Esophagus (tissue), 2 donors: ENCODE data around the gene KIF3A. TPM values are rescaled to one million over a fixed set of nuclear protein-coding genes. Genes with fewer than 3 reads are reported as not detected.

Experiments
- H3K27ac ChIP-seq, 2 donors: one replicate each; pipeline ENCODE4 v1.5.1; 2013; ENCODE audit warnings: low read depth in 2 of 2, mild to moderate bottlenecking in 2 of 2, inconsistent platforms in 1 of 2, low read length in 1 of 2, moderate library complexity in 1 of 2
- H3K27me3 ChIP-seq, 2 donors: one replicate each; pipeline ENCODE4 v1.6.1; 2013; ENCODE audit warnings: low read length in 2 of 2, control low read depth in 1 of 2, mild to moderate bottlenecking in 1 of 2; ENCODE audit not compliant: insufficient read depth in 2 of 2, control insufficient read depth in 1 of 2
- H3K36me3 ChIP-seq, 2 donors: one replicate each; pipeline ENCODE4 v1.6.1; 2013; ENCODE audit warnings: low read length in 1 of 2; ENCODE audit not compliant: control insufficient read depth in 2 of 2, insufficient read depth in 2 of 2
- H3K4me1 ChIP-seq, 2 donors: one replicate each; pipeline ENCODE4 v1.6.1; 2013; ENCODE audit warnings: low read length in 1 of 2; ENCODE audit not compliant: control insufficient read depth in 2 of 2, insufficient read depth in 2 of 2
- H3K4me3 ChIP-seq, 2 donors: one replicate each; pipeline ENCODE4 v1.5.1; 2013; ENCODE audit warnings: low read length in 2 of 2, mild to moderate bottlenecking in 2 of 2, low read depth in 1 of 2, moderate library complexity in 1 of 2
- H3K9me3 ChIP-seq, 2 donors: one replicate each; pipeline ENCODE4 v1.6.1; 2013; ENCODE audit warnings: mild to moderate bottlenecking in 2 of 2, low read depth in 1 of 2, low read length in 1 of 2, moderate library complexity in 1 of 2; ENCODE audit not compliant: control insufficient read depth in 2 of 2, insufficient read depth in 1 of 2
- WGBS, 2 donors: extraction: QIAGEN DNeasy Blood & Tissue Kit; methylation state at CpG; one replicate each; pipeline ENCODE4 v1.1.7; 2013; 5-methylcytosine and 5-hydroxymethylcytosine counted together
- polyA plus RNA-seq, 2 donors: library from polyadenylated mRNA; stranded (reverse); fragments of 200-250 nt; gene quantifications; one replicate each; pipeline ENCODE4 v1.2.3, GENCODE V29; 2013
- donor health status: healthy with polysubstance abuse.
- donor health status: Bipolar disorder and iron deficiency.

KIF3A gene
- polyA plus RNA-seq, 2 donors, result 2.0 to 2.4 TPM

DNA sequence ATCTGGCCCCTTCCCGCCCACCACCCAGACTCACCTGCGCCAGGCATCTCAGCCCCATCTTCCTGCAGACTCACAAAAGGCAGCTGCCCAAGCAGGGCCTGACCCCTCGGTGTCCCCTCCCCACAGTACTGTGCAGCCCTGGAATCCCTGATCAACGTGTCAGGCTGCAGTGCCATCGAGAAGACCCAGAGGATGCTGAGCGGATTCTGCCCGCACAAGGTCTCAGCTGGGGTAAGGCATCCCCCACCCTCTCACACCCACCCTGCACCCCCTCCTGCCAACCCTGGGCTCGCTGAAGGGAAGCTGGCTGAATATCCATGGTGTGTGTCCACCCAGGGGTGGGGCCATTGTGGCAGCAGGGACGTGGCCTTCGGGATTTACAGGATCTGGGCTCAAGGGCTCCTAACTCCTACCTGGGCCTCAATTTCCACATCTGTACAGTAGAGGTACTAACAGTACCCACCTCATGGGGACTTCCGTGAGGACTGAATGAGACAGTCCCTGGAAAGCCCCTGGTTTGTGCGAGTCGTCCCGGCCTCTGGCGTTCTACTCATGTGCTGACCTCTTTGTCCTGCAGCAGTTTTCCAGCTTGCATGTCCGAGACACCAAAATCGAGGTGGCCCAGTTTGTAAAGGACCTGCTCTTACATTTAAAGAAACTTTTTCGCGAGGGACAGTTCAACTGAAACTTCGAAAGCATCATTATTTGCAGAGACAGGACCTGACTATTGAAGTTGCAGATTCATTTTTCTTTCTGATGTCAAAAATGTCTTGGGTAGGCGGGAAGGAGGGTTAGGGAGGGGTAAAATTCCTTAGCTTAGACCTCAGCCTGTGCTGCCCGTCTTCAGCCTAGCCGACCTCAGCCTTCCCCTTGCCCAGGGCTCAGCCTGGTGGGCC is 77.5 kb downstream of the KIF3A start:
- WGBS, 2 donors, result 88 to 89% methylated on average over 23 of the region's 23 CpGs
- H3K4me3 ChIP-seq, result no peak overlapping the region
- no peak overlapping the region for H3K27ac ChIP-seq
- peaks cover 5 to 8% of the 10 kb centered on the region in 2 donors for H3K4me1 ChIP-seq
- no peaks in the 10 kb centered on the region for H3K36me3 ChIP-seq
- H3K9me3 ChIP-seq, result no peaks in the 10 kb centered on the region
- H3K27me3 ChIP-seq, result peaks cover 0 to 4% of the 10 kb centered on the region in 2 donors

DNA sequence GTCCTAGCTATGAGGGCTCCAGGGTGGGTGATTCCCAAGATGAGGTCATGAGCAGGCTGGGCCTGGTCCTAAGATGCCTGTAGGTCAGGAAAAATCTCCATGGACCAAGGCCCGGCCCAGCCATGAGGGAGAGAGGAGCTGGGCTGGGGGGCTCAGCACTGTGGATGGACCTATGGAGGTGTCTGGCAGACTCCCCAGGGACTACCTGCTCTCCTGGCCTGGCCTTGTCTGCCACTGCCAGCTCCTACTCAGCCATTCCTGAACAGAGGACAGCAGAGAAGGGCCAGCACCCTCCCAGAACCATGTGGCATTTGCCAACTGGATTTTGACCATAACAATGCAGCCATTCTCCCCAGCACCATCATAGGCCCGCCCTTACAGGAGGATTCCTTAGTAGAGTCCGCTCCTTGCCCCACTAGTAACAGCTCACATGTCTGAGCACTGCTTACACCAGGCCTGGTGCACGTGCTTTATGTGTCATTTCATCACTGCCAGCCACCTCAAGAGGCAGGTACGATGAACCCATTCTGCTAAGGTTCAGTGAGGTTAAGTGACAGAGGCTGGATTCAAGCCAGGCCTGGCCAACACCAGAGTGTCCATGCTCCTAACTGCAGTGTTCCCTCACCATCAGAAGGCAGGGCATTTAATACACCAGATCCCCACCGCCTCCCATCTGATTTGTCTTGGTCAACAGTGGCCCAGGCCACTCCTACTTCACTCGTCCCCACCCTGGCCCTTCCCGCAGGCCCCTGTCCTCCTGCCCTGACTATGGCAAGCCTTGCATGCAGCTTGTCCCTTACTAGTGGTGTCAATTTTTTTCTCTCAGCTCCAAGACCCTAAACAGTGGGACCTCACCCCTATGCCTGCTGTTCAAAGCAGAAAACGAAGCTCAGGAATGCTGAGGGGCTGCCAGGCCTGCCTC is 78.7 kb downstream of the KIF3A start:
- Histone ChIP-seq H3K4me1 (peaks cover 5 to 8% of the 10 kb centered on the region in 2 donors), H3K4me3 (no peak overlapping the region), H3K36me3 (no peaks in the 10 kb centered on the region), H3K9me3 (no peaks in the 10 kb centered on the region), H3K27me3 (peaks cover 0 to 4% of the 10 kb centered on the region in 2 donors), H3K27ac (no peak overlapping the region)
- 88 to 91% methylated on average over 9 of the region's 9 CpGs for WGBS, 2 donors

DNA sequence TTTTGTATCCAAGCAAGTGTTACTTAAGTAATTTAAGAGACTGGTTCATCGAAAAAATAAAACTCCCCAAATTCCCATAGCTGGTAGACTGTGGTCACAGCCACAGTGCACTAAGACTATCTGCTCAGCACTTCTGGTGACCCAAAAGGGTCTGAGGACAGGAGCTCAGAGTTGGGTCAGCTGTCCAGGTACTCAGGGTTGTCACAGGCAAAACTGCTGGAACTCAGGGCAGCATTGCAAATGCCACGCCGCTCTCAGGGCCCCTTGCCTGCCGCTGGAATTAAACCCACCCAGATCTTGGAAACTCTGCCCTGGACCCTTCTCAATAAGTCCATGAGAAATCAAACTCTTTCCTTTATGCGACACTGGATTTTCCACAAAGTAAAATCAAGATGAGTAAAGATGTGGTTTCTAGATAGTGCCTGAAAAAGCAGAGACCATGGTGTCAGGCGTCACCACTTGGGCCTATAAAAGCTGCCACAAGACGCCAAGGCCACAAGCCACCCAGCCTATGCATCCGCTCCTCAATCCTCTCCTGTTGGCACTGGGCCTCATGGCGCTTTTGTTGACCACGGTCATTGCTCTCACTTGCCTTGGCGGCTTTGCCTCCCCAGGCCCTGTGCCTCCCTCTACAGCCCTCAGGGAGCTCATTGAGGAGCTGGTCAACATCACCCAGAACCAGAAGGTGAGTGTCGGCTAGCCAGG is 79.5 kb downstream of the KIF3A start, which contains the start of gene IL13:
TSS of gene IL13 (plus strand) at position 498 of the 705 bp plus-strand sequence. CDS start at position 512, 14 bp downstream.
- Histone ChIP-seq H3K27me3 (peaks cover 0 to 4% of the 10 kb centered on the region in 2 donors), H3K36me3 (no peaks in the 10 kb centered on the region), H3K9me3 (no peaks in the 10 kb centered on the region), H3K4me3 (no peak within 1 kb of the TSS), H3K27ac (no peak within 1 kb of the TSS), H3K4me1 (peaks cover 5 to 8% of the 10 kb centered on the region in 2 donors)
- 93 to 95% methylated on average over 12 of the region's 12 CpGs for WGBS, 2 donors

DNA sequence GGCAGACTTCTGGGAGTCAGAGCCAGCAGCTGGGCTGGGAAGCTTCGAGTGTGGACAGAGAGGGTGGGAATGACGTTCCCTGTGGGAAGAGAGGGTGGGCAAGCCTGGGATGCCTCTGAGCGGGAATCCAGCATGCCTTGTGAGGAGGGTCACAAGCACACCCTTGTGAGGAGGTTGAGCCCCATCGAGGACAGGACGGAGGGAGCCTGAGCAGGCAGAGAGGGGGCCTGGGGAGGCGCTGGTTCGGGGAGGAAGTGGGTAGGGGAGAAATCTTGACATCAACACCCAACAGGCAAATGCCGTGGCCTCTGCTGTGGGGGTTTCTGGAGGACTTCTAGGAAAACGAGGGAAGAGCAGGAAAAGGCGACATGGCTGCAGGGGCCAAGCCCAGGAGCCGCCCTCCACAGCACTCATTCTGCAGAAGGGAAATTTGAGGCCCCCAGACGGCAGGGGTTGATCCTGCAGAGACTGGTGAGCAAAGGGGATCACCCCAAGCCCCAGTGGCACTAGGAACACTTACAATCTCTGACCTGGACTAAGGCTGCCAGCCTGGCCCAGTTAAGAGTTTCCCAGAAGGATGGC is 80.5 kb downstream of the KIF3A start:
- Histone ChIP-seq H3K27me3 (peaks cover 0 to 4% of the 10 kb centered on the region in 2 donors), H3K4me3 (no peak overlapping the region), H3K36me3 (no peaks in the 10 kb centered on the region), H3K4me1 (peaks cover 5 to 8% of the 10 kb centered on the region in 2 donors), H3K27ac (no peak overlapping the region), H3K9me3 (no peaks in the 10 kb centered on the region)
- 63 to 71% methylated on average over 12 of the region's 12 CpGs for WGBS, 2 donors

DNA sequence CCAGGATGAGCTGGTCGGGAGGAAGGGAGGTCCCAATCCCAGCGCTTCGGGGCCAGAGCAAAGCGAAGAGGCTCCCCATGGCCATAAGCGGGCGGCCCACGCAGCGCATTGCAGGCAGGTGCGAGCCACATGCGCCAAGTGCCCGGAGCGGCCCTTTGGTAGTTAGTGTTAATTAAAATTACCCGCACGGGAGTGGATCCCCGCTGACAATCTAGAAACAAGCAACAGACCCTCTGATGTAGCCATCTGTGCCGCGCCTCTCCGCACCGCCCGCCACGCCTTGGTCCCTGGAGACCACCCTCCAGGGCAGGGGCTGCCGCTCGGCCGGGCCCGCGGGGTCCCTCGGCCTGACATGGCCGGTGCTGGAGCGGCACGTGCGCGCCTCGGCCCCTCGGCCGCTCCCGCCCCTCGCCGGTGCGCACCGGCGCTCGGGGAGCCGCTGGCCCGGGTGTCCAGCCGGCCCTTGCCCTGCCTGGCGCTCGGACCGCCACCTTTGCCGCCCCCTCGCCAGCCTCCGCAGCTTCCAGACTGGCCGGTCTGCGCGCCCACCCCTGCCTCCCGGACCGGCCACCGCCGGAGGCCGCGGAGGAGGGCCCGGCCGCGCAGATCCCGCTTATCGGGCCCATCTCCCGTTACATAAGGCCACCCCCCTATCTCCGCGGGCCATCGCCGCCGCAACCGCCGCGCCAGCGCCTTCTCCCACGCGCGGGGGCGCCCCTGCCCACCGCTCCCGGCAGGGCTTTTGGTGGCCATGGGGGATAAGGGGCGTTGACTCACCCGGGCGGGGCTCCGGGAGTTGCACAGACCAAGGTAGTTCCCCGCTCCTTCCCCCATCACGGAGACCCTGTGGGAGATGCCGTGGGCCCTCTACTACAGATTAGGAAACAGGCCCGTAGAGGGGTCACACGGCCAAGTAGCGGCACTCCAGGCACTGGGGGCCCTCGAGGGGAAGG is 81.2 kb downstream of the KIF3A start:
- H3K9me3 ChIP-seq, result no peaks in the 10 kb centered on the region
- H3K27ac ChIP-seq, result no peak overlapping the region
- H3K4me3 ChIP-seq, result peak overlapping the region; percentile 35 to 37
- H3K36me3 ChIP-seq, result no peaks in the 10 kb centered on the region
- H3K4me1 ChIP-seq, result peaks cover 5 to 8% of the 10 kb centered on the region in 2 donors
- 5 to 6% methylated on average over 72 to 92 of the region's 92 CpGs for WGBS, 2 donors
- peaks cover 0 to 4% of the 10 kb centered on the region in 2 donors for H3K27me3 ChIP-seq

DNA sequence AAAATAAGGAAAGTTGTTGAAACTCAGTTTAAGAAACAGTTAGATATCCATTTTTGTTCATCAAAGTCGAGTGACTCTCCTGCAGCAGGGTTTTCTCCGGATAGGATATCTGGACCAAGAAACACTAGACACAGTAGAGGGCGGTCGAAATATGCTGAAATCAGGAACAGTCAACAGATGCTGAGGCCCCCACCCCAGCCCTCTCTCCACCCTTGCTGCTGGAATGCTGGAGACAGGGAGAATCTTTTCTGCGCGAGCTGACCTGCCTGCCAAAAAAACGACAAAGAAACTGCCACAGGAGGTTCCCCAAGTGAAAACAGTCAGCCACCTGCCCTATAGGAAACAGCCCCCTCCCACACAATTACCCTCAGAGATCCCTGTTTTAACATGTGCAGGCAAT is 83.6 kb downstream of the KIF3A start:
- Histone ChIP-seq H3K9me3 (no peaks in the 10 kb centered on the region), H3K4me1 (peaks cover 5 to 8% of the 10 kb centered on the region in 2 donors), H3K36me3 (no peaks in the 10 kb centered on the region), H3K27ac (no peak overlapping the region), H3K4me3 (no peak overlapping the region), H3K27me3 (peaks cover 0 to 4% of the 10 kb centered on the region in 2 donors)
- WGBS, 2 donors, result 29 to 40% methylated on average over 7 of the region's 7 CpGs

DNA sequence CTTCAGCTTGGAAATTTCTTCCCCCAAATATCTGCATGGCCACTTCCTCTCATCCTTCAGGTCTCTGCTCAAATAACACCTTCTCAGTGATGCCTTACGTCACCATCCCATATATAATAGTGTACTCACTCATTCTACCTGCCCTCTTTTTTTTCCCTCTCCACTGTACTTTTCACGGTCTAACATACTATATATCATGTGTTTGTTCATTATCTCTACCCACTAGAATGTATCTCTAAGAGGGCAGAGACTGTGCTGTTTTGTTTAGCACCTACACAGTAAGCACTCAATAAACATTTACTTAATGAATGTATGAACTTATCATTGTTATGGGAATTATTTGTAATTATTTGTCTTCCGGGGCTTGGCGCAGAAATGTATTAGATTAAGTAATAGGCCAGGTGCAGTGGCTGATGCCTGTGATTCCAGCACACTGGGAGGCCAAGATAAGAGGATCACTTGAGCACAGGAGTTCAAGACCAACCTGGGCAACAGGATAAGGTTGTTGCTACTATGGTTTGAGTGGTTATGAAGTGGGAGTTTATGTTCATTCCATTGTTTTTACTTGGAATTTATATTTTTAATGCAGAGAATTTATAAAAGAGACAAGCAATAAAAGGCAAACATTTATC is 85.4 kb downstream of the KIF3A start:
- Histone ChIP-seq H3K36me3 (no peaks in the 10 kb centered on the region), H3K9me3 (no peaks in the 10 kb centered on the region), H3K27me3 (peaks cover 0 to 4% of the 10 kb centered on the region in 2 donors), H3K27ac (no peak overlapping the region), H3K4me3 (no peak overlapping the region), H3K4me1 (peaks cover 5 to 8% of the 10 kb centered on the region in 2 donors)
- WGBS, 2 donors, result 68 to 69% methylated on average over 4 of the region's 4 CpGs

DNA sequence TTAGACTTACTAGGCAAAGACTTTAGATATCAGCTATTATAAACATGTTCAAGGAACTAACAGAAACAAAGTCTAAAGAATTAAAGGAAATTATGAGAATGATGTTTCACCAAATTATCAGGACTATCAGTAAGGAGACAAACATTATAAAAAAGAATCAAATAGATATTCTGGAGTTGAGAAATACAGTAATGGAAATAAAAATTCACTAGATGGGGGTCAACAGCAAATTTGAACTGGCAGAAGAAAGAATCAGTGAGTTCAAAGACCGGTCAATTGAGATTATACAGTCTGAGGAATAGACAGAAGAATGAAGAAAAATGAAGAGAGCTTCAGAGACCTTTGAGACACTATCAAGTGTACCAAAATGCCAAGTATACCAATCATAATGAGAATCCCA is 89.0 kb downstream of the KIF3A start:
- WGBS, 2 donors, result 97% methylated on average over 1 of the region's 1 CpG
- H3K27ac ChIP-seq, result no peak overlapping the region

More for the DNA sequence above, 89.0 kb downstream of the KIF3A start:
- Histone ChIP-seq H3K4me1 (no peaks in the 10 kb centered on the region), H3K9me3 (no peaks in the 10 kb centered on the region), H3K4me3 (no peak overlapping the region), H3K27me3 (no peaks in the 10 kb centered on the region), H3K36me3 (peaks cover 1 to 8% of the 10 kb centered on the region in 2 donors)
